ENCODE data around the gene MELK. TPM values are rescaled to one million over a fixed set of nuclear protein-coding genes. Genes with fewer than 3 reads are reported as not detected.

Gene MELK
- polyA plus RNA-seq, 1 donor: 32.7 TPM

DNA sequence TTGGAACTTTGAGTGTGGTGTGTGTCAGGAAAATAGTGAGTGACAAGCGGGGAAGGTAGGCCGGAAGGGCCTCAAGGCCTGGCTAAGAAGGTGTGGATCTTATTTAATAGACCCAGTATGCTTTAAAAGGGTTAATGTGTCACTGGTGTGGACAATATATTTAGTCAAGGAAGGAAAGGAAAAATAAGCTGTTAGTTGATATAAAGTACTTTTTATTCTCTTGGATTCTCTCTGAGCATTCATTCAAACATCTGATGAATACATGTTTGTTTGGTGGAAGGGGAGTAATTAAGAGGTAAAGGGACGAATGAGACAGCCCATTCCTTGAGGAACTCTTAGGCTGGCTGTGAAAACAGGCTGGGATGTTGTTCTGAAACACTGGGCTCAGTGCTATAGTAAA is 98.9 kb downstream of the MELK start:
- DNase-seq: no peak

DNA sequence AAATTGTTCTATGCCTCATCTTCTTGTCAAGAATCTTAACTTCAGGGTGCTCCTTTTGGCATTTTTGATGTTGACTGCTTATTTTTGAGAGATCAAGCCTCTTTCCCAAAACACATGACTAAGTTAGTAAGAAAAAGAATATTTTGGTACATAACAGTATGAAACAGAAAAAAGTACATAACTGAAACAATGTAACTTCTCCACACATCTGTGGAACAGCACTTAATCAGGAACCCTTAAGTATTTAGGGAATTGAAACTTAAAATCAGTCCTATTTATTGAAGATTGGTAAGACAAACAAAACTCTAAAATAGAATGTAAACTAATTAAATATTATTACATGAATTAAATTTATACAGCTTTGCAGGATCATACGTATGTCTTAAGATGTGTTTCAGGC is 103.4 kb downstream of the MELK start:
- no peak for DNase-seq

DNA sequence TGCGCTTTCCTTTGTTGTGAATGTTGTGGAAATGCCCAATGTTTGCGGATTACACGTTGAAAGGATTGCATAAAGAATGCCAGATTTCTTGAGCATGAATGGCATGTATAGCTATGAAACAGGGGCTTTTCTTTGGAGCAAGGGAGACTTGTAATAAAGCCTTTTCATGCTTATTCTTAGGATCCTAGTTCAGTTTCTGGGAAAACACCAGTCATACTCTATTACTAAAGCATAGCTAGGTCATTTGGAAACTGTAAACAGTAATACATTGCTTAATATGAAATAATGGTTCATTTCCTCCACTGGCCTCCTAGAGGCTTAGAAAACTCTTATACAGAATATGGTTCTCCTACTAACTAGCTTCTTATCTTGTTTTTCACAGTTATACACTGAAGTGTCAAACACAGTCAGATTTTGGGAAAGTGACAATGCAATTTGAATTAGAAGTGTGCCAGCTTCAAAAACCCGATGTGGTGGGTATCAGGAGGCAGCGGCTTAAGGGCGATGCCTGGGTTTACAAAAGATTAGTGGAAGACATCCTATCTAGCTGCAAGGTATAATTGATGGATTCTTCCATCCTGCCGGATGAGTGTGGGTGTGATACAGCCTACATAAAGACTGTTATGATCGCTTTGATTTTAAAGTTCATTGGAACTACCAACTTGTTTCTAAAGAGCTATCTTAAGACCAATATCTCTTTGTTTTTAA is 104.2 kb downstream of the MELK start:
- no peak for DNase-seq

DNA sequence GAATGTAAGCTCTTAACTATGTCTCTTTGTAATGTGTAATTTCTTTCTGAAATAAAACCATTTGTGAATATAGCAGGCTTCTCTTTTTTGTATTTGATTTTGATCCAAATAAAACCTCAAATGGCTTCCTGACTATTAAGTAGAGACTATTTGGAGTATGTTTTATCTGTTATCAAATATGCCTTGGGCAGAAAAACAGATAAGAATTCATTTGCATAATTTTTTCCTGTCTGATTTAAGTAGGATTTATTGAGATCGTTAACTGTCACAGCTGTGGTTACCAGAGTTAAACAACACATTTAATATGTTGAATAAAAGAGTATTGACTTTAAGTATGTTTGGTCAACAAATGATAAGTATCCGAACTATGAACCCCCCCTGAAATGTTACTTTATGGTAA is 104.9 kb downstream of the MELK start:
- no peak for DNase-seq

DNA sequence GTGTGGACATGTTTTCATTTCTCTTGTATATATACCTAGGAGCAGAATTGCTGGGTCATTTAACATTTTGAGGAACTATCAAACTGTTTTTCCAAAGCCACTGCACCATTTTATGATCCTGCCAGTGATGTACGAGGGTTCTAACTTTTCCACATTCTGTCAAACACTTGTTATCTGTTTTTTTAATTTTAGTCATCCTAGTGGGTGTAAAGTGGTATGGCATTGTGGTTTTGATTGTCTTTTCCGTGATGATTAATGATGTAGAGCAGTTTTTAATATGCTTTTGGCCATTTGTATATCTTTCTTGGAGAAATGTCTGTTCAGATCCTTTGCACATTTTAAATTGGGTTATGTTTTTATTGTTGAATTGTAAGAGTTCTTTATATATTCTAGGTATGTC is 107.0 kb downstream of the MELK start:
- DNase-seq: no peak

DNA sequence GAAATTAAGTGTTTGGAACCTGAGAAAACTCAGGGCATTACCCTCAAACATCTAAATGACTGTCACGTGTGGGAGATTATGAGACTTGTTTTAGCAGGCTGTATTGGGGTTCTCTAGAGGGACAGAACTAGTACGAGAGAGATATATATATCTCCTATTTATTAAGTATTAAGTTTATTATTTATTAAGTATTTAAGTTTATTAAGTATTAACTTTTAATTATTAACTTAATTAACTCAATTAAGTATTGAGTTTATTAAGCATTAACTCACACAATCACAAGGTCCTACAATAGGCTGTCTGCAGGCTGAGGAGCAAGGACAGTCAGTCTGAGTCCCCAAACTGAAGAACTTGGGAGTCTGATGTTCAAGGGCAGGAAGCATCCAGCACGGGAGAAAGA is 113.8 kb downstream of the MELK start:
- no peak for DNase-seq

DNA sequence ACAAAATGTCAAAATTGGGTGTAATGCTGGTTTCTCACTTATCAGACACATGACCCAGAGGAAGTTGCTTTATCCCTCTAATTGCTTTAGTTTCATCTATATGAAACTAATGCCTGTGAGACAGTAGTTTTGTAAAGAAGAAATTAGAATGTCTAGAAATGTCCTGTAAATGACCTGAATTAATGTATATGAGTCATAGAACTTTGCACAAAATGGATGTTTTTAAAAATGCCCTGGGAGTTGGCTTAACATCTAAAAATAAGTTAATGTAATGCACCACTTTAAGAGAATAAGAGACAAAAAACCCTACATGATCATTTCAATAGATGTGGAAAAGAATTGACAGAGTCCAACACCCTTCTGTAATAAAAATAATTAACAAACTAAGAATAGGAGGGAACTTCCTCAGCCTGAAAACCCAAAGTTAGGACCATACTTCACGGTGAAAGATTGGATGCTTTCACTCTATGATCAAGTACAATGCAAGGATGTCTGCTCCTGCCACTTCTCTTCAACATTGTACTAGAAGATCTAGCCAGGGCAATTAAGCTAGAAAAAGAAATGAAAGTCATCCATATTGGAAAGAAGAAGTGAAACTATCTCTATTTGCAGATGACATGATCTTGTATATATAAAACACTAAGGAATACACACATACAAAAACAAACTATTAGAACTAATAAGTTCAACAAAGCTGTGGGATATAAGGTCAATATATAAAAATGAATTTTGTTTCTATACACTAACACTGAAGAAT is 117.9 kb downstream of the MELK start:
- no peak for DNase-seq

DNA sequence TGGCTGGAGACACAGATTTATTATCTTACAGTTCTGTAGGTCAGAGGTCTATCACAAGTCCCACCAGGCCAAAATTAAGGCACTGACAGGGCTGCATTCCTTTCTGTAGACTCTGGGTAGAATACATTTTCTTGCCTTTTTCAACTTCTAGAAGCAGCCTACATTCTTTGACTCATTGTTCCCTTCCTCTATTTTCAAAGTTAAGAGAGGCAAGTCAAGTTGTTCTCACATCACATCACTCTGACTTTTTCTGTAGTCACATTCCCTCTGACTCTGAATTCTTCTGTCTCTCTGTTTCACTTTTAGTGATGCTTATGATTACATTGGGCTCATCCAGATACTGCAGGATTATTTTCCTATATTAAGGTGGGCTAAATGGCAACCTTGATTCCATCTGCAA is 119.0 kb downstream of the MELK start:
- DNase-seq: no peak

DNA sequence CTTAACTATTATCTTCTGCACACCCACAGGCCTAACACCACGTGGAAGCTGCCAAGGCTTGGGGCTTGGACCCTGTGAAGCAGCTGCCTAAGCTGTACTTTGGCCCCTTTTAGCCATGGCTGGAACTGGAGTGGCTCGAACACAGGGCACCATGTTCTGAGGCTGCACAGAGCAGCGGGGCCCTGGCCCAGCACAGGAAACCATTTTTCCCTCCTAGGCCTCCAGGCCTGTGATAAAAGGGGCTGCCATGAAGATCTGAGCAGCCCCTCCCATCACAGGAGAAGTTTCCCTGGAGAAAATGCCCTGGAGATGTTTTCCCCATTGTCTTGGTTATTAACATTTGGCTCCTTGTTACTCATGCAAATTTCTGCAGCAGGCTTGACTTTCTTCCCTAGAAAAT is 126.3 kb downstream of the MELK start:
- no peak for DNase-seq

DNA sequence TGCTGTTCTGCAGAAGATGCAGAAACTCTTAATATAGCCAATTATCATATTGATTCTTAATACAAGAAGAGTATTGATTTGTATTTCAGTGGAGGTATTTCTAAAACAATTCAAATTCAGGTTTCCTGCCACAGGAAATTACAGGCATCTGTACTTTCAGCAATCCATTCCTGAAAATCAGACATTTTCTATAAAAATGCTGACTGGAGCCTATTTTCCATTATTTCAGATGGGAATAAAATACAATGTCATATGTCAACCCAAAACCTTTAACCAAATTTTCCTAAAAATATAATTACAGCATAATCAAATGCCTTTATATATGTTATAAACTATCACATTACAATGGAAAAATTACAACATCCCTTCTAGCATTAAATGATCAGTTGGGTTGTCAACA is 131.5 kb downstream of the MELK start:
- no peak for DNase-seq

DNA sequence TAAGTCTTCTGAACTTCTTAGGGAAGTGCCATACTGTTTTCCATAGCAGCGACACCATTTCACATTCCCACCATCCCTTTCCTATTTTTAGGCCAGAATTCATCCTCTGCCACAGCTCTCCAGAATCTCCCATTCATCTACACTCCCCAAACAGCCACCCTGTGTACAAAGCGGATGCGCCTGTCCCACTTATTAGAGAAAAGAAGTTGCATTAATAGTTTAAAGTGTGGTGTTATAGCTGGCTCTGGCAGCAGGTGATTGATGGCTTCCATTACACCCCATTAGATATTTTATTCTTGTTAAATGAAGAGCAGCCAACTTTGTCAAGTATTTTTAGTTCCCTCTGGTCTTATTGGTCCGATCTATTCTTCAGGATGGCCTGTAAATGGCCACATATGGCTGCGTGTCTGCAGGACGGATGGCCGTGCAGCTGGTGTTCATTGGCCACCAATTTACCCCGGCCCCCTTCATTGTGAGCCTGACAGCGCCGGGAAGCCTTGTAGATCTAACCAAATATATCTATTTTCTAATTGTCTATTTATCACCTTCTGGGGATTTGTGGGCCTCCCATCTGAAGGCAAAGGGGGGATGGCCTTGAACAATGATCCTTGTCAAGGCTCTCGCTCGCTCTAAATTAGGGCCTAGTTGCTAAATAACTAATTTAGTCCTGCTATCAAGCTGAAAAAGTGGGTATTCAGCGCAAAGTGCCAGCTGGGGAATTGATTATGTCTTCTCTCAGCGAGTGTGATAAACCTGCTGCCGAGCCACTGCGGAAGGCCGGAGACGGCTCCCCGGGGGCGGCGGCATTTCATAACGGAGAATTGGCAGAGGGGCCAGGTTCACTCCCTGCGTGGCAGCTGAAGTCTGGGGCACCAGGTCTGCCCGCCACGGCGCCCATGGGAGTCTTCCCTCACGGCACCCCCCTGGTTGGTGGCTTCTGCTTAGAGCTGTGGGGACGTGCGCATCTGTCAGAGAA is 141.1 kb downstream of the MELK start:
- no peak for DNase-seq

DNA sequence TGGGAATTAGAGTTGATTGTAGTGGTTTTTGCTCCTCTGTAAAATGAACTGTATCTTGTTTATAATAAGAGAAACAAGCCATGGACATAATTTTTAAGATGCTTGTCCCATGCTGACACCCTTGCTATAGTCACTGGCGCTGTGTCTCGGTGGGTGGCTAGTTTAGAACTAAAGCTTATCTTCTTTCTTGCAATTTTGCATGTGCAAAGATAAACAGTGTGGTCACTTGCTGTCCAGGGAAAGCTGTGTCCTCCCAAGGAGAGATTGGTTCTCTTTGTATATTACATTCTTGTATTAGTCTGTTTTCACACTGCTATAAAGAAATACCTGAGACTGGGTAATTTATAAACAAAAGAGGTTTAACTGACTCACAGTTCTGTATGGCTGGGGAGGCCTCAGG is 143.8 kb downstream of the MELK start:
- no peak for DNase-seq

DNA sequence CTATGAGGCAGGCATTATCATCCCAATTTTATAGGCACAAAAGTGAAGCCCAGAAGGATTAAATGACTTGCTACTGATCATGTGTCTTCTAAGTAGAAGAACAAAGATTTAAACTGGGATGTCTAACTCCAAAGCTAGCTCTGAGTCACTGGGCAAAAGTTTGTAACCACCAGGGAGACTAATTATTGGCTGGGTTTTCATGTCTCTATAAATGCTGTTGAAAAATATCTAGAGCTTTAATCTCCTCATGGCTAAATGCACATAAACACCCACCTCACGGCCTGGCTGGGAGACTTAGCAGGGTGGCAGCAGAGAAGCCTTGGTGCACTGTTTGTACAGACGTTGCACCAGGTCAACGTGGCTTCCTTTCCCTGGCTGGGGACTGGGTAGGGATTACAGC is 144.6 kb downstream of the MELK start:
- no peak for DNase-seq

DNA sequence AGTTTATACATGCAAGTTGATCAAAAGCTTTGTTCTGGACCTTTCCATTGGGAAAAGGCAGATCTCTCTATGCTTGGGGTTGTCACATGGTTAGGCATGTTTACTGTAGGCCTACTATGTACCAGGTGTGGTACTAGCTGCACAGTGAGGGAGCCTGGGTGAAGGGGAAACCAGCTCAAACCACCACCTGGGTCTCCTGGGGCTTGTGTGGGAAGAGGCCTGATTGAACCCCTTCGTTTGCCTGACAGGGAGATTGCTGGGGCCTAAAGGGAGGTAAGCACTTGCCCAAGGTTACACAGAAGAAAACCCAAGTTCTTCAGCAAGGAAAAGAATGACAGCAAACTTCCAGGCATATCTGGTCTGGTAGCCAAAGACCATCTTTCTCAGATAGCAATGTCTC is 145.9 kb downstream of the MELK start:
- DNase-seq: no peak

DNA sequence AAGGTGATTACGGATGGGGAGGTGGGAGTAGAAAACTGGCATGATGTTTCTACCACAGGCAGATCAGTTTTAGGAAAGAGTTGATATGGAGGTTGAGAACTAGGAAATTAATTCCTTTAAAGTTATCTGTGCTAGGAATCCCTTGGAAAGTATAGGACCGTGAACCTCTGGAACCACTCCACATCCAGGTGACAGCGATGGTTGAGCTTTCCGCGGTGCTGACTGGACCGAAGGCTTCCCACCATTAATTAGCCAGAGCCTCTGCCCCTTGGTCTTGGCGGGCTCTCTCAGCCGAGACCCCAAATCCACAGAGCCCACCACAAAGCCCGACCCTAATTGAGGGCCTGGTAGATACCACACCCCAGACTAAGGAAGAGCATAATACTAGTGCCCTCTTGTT is 147.3 kb downstream of the MELK start:
- DNase-seq: no peak

DNA sequence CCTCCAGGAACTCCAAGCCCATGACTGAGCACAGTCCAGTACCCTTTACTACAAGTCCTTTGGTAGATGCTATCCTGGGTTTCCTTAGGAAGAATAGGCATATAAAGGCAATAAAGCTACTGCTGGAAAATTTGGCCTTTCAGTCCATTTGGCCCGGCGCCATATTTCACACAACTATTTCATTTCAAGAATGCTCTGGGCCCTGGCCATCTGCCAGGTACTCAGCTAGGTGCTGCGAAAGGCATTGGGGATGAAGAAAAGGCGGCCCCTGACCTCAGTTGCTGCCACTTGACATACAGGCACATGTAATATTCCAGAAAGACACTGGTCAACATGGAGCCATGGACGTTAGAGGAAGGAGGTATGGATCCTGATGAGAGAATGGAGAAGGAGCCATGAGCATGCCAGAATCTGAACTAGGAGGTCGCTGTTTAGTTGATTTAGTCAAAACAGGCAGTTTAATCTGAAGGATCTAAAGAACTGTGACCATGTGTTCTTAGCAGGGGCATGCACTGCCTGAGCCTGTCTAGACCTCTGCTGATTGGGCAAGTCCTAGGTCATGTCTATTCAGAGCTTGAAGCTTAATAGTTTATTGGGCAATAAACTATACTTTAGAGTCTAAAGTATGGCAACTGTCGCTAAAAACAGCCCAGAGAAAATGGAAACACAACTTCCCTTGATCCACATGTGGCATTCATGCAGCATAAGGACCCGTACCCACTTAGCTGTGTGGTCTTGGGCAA is 149.3 kb downstream of the MELK start:
- DNase-seq: peak; percentile 25

DNA sequence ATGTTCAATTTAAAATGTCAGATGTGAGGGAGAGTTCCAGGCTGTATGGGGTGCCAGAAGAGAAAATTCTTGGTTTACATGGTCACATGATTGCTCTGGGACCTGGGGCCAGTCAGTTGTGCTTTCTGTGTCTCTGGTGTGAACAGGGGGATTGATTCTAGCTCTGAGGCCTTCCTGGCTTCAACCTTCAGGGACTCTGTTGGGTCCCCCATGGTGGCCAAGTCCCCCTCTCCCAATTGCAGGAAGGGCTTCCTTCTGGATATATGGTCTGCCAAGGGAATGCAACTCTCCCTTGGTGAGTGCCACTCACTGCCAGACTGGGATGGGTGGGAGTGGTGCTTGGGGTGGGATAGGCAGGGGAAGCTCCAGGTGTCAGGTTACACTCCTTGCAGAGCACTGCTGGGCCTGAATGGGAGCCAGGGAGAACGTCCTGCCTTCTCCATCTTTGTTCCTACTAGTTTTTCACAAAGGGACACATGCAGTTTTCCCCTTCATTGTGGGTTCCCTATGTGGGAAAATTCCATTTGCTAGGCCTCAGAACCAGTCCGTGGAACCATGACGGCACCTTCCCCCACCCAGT is 153.2 kb downstream of the MELK start:
- DNase-seq: no peak

Measured in left kidney (tissue), 2 donors.